SK-N-SH treated with all-trans-retinoic acid at 6 μM for 48 hours (cell line): ENCODE data around the gene MREG.

Experiments used
- ARNTL ChIP-seq: fragments of 450-650 bp; formaldehyde crosslinking; IDR thresholded peaks from 2 replicates; pipeline ENCODE4 v1.5.0; 2020; ENCODE audit warnings: low read depth, mild to moderate bottlenecking, moderate library complexity, borderline replicate concordance
- CSDC2 ChIP-seq: fragments of 250-450 bp; sonication (Bioruptor Pico); IDR thresholded peaks from 2 replicates; pipeline ENCODE4 v1.5.0; 2020; ENCODE audit warnings: mild to moderate bottlenecking, moderate library complexity
- OSR1 ChIP-seq: fragments of 250-450 bp; sonication (Bioruptor Pico); IDR thresholded peaks from 2 replicates; pipeline ENCODE4 v1.8.0; 2022; ENCODE audit warnings: moderate library complexity, mild to moderate bottlenecking, inconsistent platforms
- PATZ1 ChIP-seq: fragments of 250-450 bp; sonication (Bioruptor Pico); IDR thresholded peaks from 2 replicates; pipeline ENCODE4 v1.8.0; 2020; ENCODE audit warnings: mild to moderate bottlenecking, moderate library complexity, borderline replicate concordance
- RARB ChIP-seq: fragments of 250-450 bp; sonication (Bioruptor Pico); IDR thresholded peaks from 2 replicates; pipeline ENCODE4 v1.8.0; 2021; ENCODE audit warnings: mild to moderate bottlenecking, moderate library complexity
- TCF4 ChIP-seq: fragments of 250-450 bp; sonication (Bioruptor Pico); IDR thresholded peaks from 2 replicates; pipeline ENCODE4 v1.8.0; 2021; ENCODE audit warnings: mild to moderate bottlenecking, moderate library complexity, borderline replicate concordance
- ZNF8 ChIP-seq: fragments of 450-650 bp; formaldehyde crosslinking; IDR thresholded peaks from 2 replicates; pipeline ENCODE4 v1.5.0; 2020; ENCODE audit warnings: mild to moderate bottlenecking, moderate library complexity
- TF ChIP-seq, protein P1 (sequence below): fragments of 250-450 bp; sonication (Bioruptor Pico); IDR thresholded peaks from 2 replicates; pipeline ENCODE4 v1.5.1; 2021; ENCODE audit warnings: mild to moderate bottlenecking, moderate library complexity
- TF ChIP-seq, protein P2 (sequence below): fragments of 250-450 bp; sonication (Bioruptor Pico); IDR thresholded peaks from 2 replicates; pipeline ENCODE4 v1.5.1; 2020; ENCODE audit warnings: low read depth, mild to moderate bottlenecking, moderate library complexity

DNA sequence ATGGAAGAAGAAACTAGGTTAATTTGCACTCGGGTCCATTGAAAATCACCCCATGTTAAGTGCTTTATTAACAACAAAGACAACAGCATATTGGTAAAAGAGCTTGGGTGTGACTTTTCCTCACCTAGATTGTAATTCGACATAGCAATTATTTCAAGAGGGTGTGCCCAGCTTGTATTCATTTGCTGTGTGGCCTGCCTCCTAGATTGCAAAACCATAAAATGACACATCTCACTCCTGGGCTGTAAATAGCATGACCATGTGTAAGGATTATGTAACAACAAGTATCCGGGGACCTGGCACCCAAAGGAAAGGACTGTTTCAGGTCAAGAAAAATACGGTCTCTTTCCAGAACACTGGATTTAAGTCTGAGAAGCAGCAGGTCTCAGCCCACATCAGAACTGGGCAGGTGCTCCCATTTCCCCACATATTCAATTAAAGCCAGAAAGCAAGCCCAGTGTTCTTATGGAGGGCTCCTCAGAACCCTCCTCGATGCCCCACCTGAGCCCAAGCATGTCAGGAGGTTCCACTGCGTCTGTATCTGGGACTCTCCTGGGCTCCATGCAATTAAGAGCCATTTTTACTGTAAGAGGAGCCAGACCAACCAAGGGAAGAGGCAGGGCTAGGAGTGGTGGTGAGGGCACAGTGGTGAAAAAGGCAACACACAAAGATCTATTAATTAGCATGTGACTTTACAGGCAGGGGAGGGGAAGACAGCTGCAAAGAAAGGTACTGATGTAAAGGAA lies 39.2 kb downstream of the MREG start:
- TF ChIP-seq, protein P1, sequence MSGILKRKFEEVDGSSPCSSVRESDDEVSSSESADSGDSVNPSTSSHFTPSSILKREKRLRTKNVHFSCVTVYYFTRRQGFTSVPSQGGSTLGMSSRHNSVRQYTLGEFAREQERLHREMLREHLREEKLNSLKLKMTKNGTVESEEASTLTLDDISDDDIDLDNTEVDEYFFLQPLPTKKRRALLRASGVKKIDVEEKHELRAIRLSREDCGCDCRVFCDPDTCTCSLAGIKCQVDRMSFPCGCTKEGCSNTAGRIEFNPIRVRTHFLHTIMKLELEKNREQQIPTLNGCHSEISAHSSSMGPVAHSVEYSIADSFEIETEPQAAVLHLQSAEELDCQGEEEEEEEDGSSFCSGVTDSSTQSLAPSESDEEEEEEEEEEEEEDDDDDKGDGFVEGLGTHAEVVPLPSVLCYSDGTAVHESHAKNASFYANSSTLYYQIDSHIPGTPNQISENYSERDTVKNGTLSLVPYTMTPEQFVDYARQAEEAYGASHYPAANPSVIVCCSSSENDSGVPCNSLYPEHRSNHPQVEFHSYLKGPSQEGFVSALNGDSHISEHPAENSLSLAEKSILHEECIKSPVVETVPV (CRISPR knock-in tag), result no peak
- TF ChIP-seq ARNTL (CRISPR knock-in tag) (no peak), ZNF8 (CRISPR knock-in tag) (no peak), PATZ1 (CRISPR knock-in tag) (no peak), OSR1 (CRISPR knock-in tag) (no peak), CSDC2 (CRISPR knock-in tag) (no peak), TCF4 (no peak), RARB (CRISPR knock-in tag) (no peak)
- TF ChIP-seq, protein P2, sequence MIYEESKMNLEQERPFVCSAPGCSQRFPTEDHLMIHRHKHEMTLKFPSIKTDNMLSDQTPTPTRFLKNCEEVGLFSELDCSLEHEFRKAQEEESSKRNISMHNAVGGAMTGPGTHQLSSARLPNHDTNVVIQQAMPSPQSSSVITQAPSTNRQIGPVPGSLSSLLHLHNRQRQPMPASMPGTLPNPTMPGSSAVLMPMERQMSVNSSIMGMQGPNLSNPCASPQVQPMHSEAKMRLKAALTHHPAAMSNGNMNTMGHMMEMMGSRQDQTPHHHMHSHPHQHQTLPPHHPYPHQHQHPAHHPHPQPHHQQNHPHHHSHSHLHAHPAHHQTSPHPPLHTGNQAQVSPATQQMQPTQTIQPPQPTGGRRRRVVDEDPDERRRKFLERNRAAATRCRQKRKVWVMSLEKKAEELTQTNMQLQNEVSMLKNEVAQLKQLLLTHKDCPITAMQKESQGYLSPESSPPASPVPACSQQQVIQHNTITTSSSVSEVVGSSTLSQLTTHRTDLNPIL (CRISPR knock-in tag), result no peak
